ENCODE data around the gene GAK. TPM values are rescaled to one million over a fixed set of nuclear protein-coding genes. Genes with fewer than 3 reads are reported as not detected.
"Not testable (repeated sequence)": the region's sequence is repeated elsewhere in the genome, so short reads cannot be mapped to it uniquely, and the experiment has no call there.

GAK gene
- total RNA-seq, 1 donor from 2014 or later, result 116 TPM

DNA sequence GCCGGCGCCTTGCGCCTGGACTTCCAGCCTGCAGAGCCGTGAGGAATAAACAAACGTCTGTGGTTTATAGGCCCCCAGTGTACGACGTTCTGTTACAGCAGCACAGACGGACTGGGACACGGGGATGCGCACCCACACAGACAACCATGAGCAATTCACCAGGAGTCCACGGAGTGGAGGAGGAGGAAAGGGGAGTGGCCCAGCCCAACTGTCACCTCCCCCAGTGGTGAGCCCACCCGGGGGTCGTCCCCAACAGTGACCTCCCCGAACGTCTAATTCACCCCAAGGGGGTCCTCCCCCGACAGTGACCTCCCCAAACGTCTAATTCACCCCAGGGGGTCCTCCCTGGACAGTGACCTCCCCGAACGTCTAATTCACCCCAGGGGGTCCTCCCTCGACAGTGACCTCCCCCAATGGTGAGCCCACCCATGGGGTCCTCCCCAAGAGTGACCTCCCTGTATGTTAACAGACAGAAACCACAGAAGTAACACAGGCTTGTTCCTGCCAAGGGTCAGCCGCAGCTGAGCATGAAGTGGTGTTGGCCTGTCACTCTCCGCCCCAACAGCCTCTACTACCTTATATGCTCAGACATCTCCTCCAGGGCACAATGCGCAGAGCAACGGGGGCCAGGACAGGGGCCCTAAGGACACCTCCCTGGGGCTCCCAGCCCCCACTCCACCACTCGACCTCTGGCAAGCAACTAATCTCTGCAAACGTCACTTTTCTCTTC is 6.2 kb downstream of the GAK start:
- Mint-ChIP-seq H3K4me1 (ENCODE audit: low read depth) (peaks cover 18% of the 10 kb centered on the region), H3K27me3 (no peaks in the 10 kb centered on the region), H3K9me3 (ENCODE audit: low read depth) (no peaks in the 10 kb centered on the region), H3K36me3 (ENCODE audit: insufficient read depth) (no peaks in the 10 kb centered on the region), H3K27ac (peak overlapping the region; percentile 1), H3K4me3 (ENCODE audit: low read depth) (no peak overlapping the region)
- DNase-seq (ENCODE audit: low spot score, unreplicated experiment), result no peak
- TF ChIP-seq, protein P1, sequence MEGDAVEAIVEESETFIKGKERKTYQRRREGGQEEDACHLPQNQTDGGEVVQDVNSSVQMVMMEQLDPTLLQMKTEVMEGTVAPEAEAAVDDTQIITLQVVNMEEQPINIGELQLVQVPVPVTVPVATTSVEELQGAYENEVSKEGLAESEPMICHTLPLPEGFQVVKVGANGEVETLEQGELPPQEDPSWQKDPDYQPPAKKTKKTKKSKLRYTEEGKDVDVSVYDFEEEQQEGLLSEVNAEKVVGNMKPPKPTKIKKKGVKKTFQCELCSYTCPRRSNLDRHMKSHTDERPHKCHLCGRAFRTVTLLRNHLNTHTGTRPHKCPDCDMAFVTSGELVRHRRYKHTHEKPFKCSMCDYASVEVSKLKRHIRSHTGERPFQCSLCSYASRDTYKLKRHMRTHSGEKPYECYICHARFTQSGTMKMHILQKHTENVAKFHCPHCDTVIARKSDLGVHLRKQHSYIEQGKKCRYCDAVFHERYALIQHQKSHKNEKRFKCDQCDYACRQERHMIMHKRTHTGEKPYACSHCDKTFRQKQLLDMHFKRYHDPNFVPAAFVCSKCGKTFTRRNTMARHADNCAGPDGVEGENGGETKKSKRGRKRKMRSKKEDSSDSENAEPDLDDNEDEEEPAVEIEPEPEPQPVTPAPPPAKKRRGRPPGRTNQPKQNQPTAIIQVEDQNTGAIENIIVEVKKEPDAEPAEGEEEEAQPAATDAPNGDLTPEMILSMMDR (IDR thresholded peaks at IDR 0.05; ENCODE audit: unreplicated experiment), result no peak

DNA sequence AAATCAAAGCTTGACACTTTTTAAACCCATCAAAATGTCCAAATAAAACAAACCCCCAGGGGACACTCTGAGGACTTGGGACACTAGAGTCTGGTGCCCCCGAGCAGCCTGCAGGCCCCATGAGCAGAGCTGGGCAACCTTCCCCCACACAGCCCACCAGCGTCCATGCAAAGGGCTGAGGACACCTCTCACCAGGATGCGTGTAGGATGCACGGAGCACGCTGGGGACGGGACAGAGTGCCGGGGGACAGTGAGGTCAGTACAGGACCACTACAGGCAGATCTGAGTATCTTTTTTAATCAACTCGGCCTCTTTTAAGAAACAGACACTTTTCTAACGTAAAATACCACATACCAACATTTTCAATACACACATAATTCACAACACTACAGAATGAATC is 6.9 kb downstream of the GAK start:
- Mint-ChIP-seq H3K27ac (no peak overlapping the region), H3K27me3 (no peaks in the 10 kb centered on the region), H3K36me3 (ENCODE audit: insufficient read depth) (no peaks in the 10 kb centered on the region), H3K9me3 (ENCODE audit: low read depth) (no peaks in the 10 kb centered on the region), H3K4me1 (ENCODE audit: low read depth) (peaks cover 10% of the 10 kb centered on the region), H3K4me3 (ENCODE audit: low read depth) (no peak overlapping the region)
- DNase-seq (ENCODE audit: low spot score, unreplicated experiment), result no peak
- TF ChIP-seq, protein P1 (IDR thresholded peaks at IDR 0.05; ENCODE audit: unreplicated experiment), result no peak

DNA sequence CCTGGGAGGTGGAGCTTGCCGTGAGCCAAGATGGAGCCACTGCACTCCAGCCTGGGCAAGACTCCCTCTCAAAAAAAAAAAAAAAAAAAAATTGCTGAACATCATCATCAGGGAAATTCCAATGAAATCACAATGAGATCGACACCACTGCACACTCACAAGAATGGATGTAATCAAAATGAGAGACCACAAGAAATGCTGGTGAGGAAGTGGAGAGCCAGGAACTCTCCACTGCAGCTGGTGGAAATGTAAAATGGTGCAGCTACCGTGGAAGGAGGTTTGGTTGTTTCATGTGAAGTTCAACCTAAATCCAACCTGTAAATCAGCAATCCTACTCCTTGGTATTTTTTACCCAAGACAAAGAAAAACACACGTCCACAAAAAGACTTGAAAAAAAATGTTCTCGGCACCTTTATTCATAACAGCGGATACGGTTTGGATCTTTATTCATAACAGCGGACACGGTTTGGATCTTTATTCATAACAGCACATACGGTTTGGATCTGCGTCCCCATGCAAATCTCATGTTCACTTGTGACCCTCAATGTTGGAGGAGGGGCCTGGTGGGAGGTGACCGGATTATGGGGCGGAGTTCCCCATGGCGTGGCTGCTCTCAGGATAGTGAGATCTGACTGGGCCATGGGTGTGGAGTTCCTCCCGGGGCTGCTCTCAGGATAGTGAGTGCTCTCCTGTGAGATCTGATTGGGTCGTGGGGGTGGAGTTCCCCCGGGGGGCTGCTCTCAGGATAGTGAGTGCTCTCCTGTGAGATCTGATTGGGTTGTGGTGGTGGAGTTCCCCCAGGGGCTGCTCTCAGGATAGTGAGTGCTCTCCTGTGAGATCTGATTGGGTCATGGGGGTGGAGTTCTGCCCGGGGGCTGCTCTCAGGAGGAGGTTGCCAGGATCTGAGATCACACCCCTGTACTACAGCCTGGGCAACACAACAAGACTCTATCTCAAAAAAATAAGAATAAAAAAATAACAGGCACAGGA is 7.7 kb downstream of the GAK start:
- no peaks in the 10 kb centered on the region for H3K9me3 Mint-ChIP-seq (ENCODE audit: low read depth)
- H3K4me1 Mint-ChIP-seq (ENCODE audit: low read depth), result peaks cover 6% of the 10 kb centered on the region
- H3K4me3 Mint-ChIP-seq (ENCODE audit: low read depth), result no peak overlapping the region
- no peaks in the 10 kb centered on the region for H3K36me3 Mint-ChIP-seq (ENCODE audit: insufficient read depth)
- no peak overlapping the region for H3K27ac Mint-ChIP-seq
- DNase-seq (ENCODE audit: low spot score, unreplicated experiment), result no peak
- H3K27me3 Mint-ChIP-seq, result no peaks in the 10 kb centered on the region
- TF ChIP-seq, protein P1 (IDR thresholded peaks at IDR 0.05; ENCODE audit: unreplicated experiment), result no peak

DNA sequence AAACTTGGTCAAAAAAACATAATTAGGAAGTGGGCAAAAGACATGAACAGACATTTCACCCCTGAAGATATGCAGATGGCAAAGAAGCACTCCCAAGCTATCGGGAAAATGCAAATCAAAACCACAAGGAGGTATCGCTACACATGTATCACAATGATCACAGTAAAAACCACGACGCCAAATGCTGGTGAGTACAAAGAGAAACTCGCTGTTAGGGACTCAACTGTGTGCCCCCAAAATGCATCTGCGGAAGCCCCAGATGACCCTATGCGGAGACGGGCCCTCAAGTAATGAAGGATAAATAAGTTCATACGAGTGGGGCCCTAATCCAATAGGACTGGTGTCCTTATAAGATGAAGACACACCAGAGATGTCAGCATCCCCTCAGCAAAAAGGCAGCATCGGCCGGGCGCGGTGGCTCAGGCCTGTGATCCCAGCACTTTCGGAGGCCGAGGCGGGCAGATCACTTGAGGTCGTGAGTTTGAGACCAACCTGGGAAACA is 10.2 kb downstream of the GAK start:
- H3K27ac Mint-ChIP-seq, result no peak overlapping the region
- H3K27me3 Mint-ChIP-seq, result no peaks in the 10 kb centered on the region
- no peak for DNase-seq (ENCODE audit: low spot score, unreplicated experiment)
- peaks cover 11% of the 10 kb centered on the region for H3K9me3 Mint-ChIP-seq (ENCODE audit: low read depth)
- TF ChIP-seq, protein P1 (IDR thresholded peaks at IDR 0.05; ENCODE audit: unreplicated experiment), result no peak
- peaks cover 2% of the 10 kb centered on the region for H3K36me3 Mint-ChIP-seq (ENCODE audit: insufficient read depth)
- peaks cover 3% of the 10 kb centered on the region for H3K4me1 Mint-ChIP-seq (ENCODE audit: low read depth)
- no peak overlapping the region for H3K4me3 Mint-ChIP-seq (ENCODE audit: low read depth)

GRCh38 chr4:919004-919680 is 13.0 kb downstream of the GAK start:
- not testable (repeated sequence) for H3K4me3 Mint-ChIP-seq (ENCODE audit: low read depth); H3K27ac Mint-ChIP-seq; H3K36me3 Mint-ChIP-seq (ENCODE audit: insufficient read depth); DNase-seq (ENCODE audit: low spot score, unreplicated experiment); H3K27me3 Mint-ChIP-seq; H3K4me1 Mint-ChIP-seq (ENCODE audit: low read depth)
- H3K9me3 Mint-ChIP-seq (ENCODE audit: low read depth), result peaks cover 11% of the 10 kb centered on the region

DNA sequence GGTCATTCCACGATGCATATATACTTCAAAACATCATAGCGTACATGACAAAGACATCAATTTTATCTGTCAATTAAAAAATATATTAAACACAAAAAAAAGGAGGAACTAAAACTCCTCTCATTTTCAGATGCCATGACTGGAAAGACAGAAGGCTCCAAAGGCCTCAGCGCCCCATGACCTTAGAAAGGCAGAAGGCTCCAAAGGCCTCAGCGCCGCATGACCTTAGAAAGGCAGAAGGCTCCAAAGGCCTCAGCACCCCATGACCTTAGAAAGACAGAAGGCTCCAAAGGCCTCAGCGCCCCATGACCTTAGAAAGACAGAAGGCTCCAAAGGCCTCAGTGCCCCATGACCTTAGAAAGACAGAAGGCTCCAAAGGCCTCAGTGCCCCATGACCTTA is 13.5 kb downstream of the GAK start:
- not testable (repeated sequence) for H3K4me1 Mint-ChIP-seq (ENCODE audit: low read depth); H3K27me3 Mint-ChIP-seq; H3K4me3 Mint-ChIP-seq (ENCODE audit: low read depth); DNase-seq (ENCODE audit: low spot score, unreplicated experiment); H3K27ac Mint-ChIP-seq; H3K36me3 Mint-ChIP-seq (ENCODE audit: insufficient read depth)
- H3K9me3 Mint-ChIP-seq (ENCODE audit: low read depth), result peaks cover 11% of the 10 kb centered on the region

All from progenitor cell of endocrine pancreas (in vitro differentiated cells).